Skin epidermis (tissue), 12 donors: ENCODE results near the gene DAND5.
A peak's percentile ranks its signal among the peaks of the same experiment; 100 is the strongest.

Experiments used
- H3K27ac ChIP-seq, 21 experiments: fragments of 200-600 bp; sonication (generic) in 11 of 21; one replicate each; pipeline ENCODE4 v1.5.0; 2020; ENCODE audit warnings: mild to moderate bottlenecking in 3 of 21, inconsistent platforms in 2 of 21, moderate library complexity in 2 of 21
- H3K4me3 ChIP-seq, 7 experiments: fragments of 200-600 bp; sonication (generic) in 2 of 7; one replicate each; pipeline ENCODE4 v1.5.0; 2020; ENCODE audit warnings: inconsistent platforms in 2 of 7, mild to moderate bottlenecking in 2 of 7, moderate library complexity in 1 of 7

Gene DAND5

DNA sequence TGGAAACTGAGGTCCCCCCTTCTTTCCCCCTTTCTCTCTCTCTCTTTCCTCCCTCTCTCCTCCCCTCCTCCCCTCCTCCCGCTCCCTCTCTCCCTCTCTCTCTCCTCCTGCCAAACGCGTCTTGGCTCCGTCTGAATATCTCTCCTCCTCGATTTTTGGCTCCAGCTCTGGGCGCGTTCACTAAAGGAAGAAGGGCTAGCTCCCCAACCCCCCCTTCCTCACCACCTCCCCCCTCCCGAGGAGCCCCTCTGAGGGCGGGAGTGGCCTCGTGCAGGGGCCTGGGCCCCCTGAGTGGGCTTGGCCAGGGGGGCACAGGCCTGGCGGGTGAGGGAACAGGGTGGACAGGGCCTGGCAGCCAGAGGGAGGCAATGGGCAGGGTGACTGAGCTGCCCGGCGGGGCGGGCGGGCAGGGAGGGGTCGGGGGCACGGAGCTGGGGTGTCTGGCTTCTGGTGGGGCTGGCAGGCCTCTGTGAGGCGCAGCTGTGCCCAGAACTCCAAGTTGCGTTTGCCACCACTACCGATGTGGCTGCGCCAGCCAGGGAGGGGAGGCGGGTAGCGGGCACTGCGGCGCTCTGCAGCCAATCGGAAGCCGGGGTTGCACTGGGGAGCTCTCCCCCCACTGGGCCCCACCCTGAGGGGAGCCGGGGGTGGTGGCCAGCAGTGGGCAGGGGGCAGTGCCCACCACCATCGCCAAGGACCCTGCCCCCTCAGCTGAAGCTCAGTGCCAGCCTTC lies 33.0 kb downstream of the DAND5 start:
- Histone ChIP-seq H3K27ac (peak overlapping the region in 19 of 21 experiments; percentile 45 to 97 (median 87)), H3K4me3 (peak overlapping the region in 3 of 7 experiments; percentile 20 to 36 (median 23))

DNA sequence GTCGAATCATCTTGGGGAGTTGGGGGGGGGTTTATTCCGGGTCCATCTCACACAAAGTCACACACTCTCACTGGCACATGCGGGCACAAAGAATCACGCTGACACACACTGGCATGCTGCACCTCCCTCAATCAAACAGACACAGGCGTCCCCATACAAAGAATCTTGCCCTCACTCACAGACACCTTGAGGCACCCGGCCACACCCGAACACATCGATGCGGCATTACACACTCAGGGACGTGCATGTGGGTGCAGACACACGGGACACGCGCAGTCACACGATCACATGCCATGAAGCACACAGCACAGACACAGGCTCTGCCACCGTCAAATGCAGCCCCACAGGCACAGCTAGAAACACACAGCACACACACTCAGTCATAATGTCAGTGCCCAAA lies 33.7 kb downstream of the DAND5 start:
- peak overlapping the region in 1 of 7 experiments; percentile 36 for H3K4me3 ChIP-seq
- peak overlapping the region in 17 of 21 experiments; percentile 12 to 97 (median 87) for H3K27ac ChIP-seq

DNA sequence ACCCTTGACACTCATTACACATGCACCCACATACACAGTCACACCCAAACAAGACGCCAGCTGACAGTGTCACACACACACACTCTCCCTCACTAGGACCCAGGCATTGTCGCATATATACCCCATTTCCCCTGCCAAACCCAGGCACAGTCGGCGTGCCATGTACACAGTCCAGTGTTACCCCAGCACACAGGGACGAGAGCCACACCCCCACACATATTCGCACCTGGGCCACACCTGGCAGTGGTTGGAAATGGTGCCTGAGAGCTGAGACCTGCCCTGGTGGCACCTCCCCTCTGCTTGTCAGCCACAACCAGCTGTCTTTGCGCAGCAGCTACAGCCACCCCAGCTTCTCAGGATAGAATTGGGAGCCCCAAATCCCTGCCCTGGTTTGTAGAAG lies 34.9 kb downstream of the DAND5 start:
- H3K27ac ChIP-seq: peak overlapping the region in 15 of 21 experiments; percentile 2 to 97 (median 87)
- no peak overlapping the region for H3K4me3 ChIP-seq

DNA sequence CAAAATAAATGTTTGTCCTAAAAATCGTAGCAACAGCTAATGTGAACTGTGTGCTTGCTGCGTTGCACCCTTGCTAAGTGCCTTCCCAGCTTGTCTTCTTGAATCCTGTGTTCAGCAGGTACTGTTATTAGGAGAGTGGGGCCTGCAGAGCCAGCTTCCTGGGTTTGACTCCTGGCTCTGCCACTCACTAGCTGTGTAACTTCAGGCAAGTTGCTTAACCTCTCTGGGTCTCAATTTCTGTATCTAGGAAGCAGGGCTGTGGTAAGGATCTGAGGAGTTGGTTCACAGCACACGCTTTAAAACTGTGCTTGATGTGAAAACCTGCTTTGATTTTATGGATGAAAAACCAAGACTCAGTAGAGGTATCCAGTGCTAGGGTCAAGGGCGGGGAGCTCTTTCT lies 35.9 kb downstream of the DAND5 start:
- H3K4me3 ChIP-seq: no peak overlapping the region
- peak overlapping the region in 14 of 21 experiments; percentile 16 to 97 (median 91) for H3K27ac ChIP-seq

DNA sequence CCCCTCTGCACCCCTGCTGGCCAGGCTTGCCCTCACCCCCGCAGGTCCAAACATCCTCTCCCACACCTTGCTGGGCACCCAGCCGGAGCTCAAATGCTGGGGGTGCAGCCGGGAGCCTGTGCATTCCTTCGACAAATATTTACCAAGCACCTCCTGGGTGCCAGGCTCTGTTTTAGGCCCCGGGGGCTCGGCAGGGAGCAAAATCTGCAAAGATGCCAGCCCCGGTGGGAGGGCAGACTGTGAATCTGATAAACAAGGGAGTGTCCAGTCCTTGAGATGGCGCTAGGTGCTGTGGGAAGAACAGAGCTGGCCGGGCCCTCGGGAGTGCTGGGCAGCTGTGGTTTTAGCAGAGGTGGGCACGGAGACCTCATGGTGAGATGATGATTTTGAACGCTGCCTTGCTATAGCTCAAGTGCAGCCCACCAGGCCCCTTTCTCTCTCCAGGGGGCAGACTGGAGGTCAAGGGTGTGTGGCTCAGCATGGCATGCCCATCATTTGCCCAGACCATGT lies 36.5 kb downstream of the DAND5 start:
- no peak overlapping the region for H3K4me3 ChIP-seq

DNA sequence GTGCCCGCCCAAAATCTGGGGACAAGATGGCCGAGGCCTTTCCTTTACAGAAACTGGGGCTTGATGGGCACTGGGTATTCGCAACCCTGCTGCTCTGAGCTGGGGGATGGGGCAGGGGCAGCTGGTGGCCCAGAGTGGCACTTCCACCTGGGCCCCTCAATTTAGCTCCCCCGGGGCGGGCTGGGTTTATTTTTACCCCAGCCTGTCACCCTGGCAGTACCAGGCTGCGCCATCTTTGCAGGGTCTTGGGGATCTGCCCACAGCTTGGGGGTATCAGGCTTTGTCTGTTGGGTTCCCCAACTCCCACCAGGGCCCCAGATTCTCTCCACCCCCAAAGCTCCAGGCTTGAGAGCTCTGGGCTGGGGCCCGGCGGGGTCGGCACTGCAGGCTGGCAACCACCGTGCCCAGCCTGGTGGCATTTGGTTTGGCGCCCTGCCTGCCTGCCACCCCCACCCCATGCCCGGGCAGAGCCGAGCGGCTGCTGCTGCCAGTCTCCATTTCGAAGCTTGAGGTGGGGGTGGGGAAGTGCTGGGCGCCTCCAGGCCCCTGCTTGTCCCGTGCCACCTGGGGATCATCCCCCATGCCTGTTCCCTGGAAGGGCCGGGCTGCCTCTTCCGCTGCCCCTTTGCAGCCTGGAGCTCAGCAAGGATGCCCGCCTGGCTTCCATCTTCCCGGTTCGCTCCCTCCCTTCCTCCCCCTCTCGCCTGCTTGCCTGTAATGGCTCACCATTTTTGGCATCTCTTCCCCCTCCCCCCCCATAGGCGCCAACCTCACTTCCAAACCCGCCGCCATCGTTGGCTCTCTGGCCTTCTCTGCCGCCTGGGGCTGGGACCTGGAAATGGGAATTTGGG lies 37.3 kb downstream of the DAND5 start:
- Histone ChIP-seq H3K27ac (peak overlapping the region in 19 of 21 experiments; percentile 6 to 97 (median 91)), H3K4me3 (no peak overlapping the region)

More for the DNA sequence above, 36.5 kb downstream of the DAND5 start:
- H3K27ac ChIP-seq: peak overlapping the region in 14 of 21 experiments; percentile 52 to 97 (median 91)

DNA sequence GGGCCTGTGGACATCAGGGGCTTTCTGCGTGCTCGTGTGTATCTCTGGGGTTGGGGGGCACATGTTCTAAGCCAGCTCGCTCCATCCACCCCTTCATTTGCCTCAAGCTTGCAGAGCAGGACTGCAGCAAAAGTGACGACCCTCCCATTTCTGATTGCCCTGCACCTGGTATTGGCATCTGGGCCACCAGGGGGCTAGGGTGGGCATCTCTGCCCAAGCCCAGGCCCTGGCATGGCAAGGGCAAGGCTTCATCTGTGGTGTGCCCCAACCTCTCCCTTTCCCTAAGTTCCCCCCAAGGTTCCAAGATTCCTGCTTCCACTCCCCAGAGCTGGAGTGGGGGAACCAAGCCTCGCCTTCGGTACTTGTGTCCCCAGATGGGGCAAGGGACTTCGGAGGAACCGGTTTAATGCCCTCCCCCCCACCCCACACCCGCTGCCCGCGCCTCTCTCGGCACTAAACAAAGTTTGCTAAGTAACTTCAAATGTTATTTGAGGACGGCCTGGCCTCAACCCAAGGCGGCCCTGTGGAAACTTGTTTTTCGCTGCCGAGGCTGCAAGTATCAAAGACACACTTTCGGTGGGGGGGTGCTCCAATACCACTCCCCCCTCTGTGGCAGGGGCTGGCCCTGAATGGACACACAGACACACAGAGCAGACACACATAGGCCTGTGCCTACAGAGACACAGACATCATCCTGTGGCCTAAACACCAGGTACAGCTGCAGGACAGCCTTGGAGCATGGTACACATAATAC lies 38.1 kb downstream of the DAND5 start:
- Histone ChIP-seq H3K27ac (peak overlapping the region in 20 of 21 experiments; percentile 6 to 97 (median 91)), H3K4me3 (no peak overlapping the region)

DNA sequence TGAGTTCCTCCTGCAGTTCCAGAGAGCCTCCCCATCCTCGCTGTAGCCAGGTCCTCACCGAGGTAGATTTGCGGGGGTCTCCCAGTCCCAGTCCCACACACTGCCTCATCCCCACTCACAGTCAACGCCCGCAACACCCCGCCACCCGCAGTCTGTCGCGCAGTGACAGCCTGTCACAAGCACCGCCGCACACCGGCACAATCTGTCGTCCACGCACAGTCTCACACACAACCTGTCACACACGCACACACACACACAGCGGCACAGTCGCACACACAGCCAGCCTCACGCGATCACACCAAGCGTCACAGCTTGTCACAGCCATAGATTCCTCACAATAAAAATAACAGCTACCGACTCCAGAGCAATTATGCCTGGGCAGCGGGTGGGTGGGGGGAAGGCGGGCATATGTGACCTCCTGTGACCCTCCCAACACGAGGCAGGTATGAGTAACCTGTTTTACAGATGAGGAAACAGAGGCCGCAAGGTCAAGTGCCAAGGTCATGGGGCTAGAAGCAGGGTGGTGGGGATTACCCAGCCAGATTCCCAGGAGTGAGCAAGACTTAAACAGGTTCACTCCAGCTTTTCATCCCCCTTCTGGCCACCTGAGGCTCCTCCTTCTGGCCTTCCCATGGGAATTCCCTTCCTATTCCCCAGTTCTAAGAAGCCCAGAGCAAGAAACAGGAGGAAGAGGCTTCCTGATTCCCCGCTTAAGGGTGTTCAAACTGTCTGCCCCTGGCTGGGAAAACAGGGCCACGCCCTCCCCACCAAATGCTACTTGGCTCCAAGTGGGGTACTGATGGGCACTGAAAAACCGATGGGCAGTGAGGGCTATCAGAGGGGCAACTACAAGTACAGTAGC lies 39.8 kb downstream of the DAND5 start:
- Histone ChIP-seq H3K4me3 (no peak overlapping the region), H3K27ac (peak overlapping the region in 17 of 21 experiments; percentile 20 to 97 (median 91))

DNA sequence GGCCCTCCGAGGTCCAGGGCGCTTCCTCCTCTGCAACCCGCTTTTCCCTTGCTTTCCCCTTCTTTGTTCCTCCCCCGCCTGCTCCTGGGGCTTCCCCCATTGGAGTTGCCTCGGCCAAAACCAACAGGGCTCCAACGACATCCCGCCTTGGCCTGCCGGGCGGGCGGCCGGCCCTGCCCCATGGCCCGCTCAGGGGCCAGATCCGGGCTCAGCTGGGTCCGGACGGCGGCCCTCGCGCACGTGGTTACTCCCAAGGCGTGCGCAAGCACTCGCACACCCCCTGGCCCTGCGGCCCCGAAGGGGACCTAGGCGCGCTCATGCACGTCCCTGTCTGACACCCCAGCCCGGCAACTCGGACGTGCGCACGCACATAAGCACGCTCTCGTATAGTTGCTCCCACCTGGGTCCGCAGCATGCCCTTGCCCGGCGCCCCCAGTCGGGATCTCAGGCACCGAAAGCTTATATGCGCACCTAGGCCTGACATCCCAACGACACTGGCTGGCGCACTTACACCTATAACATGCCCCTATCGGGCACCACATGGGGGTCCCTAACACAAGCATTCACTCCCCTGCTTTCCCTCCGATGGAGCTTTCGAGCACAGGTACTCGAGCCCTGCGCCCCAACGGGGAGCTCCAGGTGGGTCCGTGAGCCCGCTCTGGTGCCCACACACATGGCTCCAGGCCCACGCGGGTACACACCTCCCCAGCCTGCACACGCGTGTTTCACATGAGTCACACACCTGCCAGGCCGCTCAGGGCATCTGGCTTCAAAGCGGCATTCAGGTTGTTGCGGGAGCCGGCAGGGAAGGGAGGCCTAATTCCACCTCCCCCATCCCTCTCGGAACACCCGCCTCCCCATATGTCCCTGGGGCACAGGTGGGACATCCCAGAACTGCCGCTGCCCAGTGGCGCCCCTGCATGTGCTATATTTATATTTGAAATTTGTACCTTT lies 40.9 kb downstream of the DAND5 start:
- Histone ChIP-seq H3K4me3 (peak overlapping the region in 1 of 7 experiments; percentile 4), H3K27ac (peak overlapping the region in 18 of 21 experiments; percentile 7 to 97 (median 91))

DNA sequence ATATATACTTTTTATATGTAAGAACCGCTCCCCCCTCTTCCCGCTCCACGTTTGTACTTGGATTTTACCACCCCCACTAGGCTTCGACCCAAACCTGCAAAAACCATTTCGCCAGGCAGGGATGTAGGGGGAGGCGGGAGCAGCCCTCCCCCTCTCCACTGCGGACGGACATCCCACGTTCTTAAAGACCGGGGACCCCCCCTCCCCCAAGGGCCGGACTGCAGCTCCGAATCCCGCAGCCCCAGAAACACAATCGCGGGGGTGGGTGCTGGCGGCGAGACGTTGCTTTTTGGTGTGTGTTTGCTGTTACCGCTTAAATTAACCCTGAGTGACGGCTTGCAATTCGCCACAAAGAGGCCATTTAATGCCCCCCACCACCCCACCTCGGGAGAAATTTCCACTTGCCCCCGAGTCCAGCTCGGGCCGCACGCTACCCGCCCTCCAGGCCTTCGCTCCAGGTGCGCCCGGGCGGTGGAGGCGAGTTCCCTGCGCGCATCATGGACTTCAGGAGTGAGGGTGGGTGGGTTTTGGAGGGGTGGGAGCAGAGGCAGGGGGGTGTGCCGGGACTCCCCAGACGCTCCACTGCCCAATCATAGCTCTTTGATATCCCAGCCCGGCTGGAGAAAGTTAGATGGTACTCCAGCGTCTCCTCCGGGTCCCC lies 41.7 kb downstream of the DAND5 start:
- Histone ChIP-seq H3K27ac (peak overlapping the region in 15 of 21 experiments; percentile 84 to 97 (median 92)), H3K4me3 (no peak overlapping the region)

DNA sequence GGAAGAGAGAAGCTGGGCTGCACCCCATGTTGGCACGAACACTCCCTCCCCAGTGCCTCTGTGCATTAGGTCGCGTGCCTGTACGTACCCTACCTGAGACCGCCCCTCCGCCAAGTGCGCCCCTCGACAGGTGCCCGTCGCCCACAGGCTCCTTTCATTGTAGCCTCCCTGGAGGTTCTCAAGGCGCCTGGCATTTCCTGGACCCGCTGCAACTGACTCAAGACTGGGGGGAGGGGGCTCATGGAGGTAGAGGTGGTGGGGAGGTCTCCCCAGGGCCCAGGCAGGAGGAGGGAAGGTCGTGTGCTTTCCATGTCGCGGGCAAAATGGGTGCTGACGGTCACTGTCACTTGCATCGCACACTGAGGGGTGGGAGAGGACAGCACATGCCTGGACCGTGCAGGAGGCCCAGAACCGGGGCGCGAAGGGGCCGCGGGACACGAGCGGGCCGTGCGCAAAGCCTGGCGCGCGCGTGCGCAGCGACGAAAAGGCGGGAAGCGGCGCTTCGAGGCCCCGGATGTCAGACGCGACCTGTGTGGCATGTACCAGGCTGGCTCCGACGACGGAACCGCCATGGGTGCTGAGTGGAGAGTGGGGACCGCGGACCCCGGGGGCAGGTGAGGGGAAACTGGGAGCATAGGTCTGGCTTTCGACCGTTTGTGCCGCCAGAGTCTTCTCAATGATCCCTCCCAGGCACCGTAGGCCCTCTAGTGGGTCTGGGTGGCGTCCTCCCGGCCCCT lies 42.4 kb downstream of the DAND5 start:
- peak overlapping the region in 4 of 7 experiments; percentile 11 to 44 (median 22) for H3K4me3 ChIP-seq
- H3K27ac ChIP-seq: peak overlapping the region in 20 of 21 experiments; percentile 23 to 97 (median 91)

DNA sequence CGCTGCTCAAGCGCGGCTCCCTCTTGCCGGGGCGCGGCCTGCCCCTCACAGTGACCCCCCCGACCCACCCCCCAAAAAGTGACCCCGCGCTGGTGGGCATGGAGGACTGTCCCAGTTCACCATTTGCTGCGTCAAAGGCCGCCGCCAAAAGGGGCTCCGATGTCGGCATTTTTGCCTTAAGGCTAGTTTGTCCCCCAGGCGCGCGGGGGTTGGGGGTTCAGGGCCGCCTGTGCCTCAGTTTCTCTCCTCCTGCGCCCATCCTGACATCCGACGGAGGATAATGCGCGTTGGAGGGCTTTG lies 43.0 kb downstream of the DAND5 start:
- Histone ChIP-seq H3K27ac (peak overlapping the region; percentile 23 to 97 (median 91)), H3K4me3 (peak overlapping the region in 6 of 7 experiments; percentile 11 to 44 (median 22))

DNA sequence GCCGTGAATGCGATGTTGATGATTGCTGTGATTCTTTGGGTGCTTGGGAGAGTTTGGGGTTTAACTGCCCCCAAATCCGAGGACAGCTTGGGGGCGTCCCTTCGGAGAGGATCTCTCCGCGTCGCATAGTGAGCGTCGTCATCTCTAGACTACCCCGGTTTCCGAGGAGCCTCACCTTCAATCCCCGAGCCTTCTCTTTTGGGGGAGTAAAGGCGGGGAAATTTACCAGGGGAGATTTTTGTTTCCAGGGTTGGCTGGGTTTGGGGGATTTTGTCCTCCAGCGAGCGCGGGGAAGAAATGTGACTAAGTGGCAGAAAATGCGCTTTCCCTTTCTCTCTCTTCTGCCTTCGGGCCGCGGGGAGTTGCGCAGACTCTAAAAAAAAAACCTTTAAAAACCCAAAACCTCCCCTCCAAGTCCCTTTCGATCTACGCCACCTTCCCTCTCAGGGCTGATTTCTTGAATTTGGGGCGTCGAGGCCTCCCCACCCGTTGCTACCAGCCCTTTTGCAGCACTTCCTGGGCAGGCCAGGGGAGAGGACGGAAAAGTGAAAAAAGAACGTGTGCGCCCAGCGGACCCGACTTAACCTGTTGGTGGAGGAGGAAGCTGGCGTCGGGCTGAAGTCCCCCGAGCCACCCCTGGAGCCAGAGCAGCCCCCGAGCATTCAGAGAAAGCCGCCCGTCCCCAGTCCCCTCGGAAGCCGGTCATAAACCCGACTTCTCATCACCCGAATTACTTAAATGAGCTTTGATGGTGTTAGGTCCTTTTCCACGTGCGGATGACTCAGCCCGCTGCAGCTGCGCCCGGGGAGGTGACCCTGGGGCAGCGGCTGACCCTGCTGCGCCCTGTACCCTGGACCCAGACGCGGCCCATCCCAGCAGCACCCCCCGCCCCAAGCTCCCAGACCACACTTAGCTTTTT lies 43.6 kb downstream of the DAND5 start:
- Histone ChIP-seq H3K4me3 (peak overlapping the region; percentile 4 to 44 (median 19)), H3K27ac (peak overlapping the region; percentile 45 to 97 (median 91))

DNA sequence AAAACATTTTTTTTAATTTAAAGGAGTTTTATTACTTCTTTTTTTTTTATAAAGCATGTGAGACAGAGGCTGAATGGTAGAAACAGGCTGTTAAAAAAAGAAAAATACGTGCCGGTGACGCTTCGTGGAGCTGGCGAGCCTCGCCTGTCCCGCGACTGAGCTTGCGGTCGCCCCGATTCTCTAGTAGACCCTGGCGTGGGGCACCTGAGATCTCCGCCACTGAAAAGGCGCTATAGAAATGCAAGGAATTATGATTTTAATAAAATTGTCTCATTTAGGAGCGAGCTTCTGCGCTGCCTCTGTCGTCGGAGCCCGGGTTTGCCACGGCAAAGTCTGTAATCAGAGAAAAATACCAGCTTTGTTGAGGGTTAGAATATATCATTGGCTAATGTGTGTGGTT lies 44.3 kb downstream of the DAND5 start:
- Histone ChIP-seq H3K27ac (peak overlapping the region; percentile 45 to 97 (median 91)), H3K4me3 (peak overlapping the region; percentile 4 to 44 (median 19))
